22Rv1 (cell line): ENCODE data around the gene NEU2.

Source experiments
- H3K27ac ChIP-seq: fragments of 450-650 bp; 2 replicates; pipeline ENCODE4 v1.5.1; 2017
- ZFX ChIP-seq: fragments of 450-650 bp; IDR thresholded peaks from 2 replicates; pipeline ENCODE4 v1.6.1; 2017; ENCODE audit warnings: antibody characterized with exemption, borderline replicate concordance
- TF ChIP-seq, protein P1 (sequence below): fragments of 450-650 bp; IDR thresholded peaks from 2 replicates; pipeline ENCODE4 v1.5.1; 2017; ENCODE audit warnings: mild to moderate bottlenecking

The NEU2 gene

DNA sequence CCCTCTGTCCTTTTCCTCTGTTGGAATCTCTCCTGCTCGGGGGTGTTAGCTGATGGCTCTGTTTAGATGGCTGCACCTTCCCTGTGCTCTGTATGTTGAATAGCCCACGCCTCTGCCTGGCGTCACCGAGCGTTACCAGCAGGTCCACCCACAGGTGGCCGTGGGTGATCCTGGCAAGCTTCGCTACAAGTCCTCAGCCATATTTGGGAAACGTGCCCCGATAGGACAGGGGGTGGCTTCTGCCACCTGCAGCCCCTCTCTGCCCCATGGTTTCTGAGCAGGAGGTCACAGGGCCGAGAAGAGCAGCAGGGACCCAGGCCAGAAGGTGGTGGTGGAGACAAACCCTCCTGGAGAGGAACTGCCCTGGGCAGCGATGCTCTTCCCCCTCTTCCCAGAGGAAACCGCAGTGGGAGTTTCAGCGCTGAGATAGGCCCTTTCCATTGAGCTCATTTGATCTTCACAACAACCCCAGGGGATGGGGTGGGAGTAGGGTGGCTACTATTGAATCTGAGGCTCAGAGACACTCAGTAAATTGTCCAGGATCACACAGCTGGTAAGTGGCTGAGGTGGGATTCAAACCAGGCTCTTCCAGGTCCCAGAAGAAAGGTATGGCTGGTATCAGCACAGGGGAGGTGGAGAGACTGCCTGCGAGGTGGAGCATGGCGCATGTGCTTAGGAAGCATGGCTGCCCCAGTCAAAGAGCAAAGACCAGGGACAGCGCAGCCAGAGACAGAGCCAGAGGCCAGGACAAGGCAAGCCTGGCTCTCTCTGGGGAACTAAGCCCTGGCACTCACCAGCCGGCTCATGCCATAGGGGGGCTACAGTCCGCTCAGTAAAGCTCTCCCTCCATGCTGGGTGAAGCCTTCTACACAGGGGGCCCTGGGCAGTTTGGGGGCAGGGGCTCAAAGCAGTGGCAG is 34.5 kb upstream of the NEU2 start:
- no peak overlapping the region for H3K27ac ChIP-seq
- TF ChIP-seq, protein P1, sequence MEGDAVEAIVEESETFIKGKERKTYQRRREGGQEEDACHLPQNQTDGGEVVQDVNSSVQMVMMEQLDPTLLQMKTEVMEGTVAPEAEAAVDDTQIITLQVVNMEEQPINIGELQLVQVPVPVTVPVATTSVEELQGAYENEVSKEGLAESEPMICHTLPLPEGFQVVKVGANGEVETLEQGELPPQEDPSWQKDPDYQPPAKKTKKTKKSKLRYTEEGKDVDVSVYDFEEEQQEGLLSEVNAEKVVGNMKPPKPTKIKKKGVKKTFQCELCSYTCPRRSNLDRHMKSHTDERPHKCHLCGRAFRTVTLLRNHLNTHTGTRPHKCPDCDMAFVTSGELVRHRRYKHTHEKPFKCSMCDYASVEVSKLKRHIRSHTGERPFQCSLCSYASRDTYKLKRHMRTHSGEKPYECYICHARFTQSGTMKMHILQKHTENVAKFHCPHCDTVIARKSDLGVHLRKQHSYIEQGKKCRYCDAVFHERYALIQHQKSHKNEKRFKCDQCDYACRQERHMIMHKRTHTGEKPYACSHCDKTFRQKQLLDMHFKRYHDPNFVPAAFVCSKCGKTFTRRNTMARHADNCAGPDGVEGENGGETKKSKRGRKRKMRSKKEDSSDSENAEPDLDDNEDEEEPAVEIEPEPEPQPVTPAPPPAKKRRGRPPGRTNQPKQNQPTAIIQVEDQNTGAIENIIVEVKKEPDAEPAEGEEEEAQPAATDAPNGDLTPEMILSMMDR = no peak
- no peak for TF ChIP-seq ZFX

DNA sequence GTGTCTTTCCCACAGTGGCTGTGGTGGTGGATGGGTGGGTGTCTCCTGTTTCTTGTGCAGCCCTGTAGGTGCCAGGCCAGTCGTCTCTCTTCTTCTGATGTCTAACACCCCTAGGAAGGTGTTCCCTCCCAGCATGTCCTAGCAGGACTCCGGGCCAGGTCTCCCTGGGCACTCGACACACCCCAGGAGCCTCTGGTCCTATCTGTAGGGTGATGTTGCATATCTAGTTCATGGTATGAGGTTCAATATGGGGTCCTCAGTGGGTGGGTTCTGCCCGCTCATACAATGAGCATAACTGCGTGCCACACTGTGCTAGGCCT is 33.8 kb upstream of the NEU2 start:
- H3K27ac ChIP-seq = no peak overlapping the region
- TF ChIP-seq, protein P1 = no peak
- TF ChIP-seq ZFX = no peak

DNA sequence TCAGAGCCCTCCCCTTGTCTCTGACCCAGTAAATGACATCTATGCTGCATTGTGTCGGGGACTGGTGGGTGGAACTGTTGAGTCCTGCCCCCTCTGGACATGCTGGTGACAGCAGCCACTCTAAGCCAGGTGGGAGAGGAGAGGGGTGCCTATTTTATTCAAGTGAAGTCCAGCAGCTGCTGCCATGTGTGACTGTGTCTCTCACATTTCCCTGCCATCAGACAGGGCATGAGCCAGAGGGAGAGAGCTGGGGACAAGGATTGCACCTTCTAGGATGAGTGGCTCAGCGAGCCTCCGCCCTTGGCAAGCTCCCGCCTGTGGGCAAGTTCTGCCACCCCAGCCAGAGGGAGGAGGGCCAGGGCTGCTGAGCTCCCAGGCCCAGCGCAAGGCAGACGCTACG is 33.1 kb upstream of the NEU2 start:
- no peak overlapping the region for H3K27ac ChIP-seq
- TF ChIP-seq, protein P1 = no peak
- TF ChIP-seq ZFX = no peak

DNA sequence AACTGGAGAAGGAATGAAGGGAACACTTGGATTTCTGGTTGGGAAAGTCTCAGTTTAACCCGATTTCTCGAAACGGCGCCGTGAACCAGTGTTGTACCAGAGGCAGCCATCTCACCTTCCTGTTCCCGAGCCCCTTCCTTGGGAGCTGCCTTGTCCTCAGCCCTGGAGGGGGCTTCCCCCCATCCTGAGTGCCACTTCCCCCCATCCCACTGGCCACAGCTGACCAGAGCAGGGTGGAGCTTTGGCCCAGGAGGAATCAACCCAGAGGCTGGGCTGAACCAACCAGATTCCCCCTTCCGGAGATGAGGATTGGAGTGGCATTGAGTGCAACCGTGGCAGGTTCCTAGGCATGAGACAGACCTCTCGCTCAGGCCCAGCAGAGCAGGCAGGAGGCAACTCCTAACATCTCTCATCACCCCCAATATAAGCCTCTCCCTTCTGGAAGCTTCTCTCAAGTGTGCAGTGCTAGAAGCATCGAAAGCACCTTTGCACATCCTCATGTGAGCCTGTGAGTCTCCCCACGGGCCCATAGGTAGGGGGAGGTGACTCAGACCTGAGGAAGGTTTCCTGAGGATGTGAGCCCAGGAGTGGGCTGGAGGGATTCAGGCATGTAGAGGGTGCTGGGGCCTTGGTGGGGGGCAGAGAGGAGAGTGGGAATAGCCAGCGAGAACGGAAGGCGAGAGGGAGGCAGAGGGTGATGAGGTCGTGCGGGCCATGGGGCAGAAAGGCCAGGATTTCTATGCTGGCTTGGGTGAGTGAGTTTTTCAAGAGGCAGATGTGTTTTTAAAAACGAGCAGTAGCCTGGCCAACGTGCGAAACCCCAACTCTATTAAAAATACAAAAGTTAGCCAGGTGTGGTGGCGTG is 31.4 kb upstream of the NEU2 start:
- TF ChIP-seq ZFX = no peak
- TF ChIP-seq, protein P1 = no peak
- no peak overlapping the region for H3K27ac ChIP-seq

DNA sequence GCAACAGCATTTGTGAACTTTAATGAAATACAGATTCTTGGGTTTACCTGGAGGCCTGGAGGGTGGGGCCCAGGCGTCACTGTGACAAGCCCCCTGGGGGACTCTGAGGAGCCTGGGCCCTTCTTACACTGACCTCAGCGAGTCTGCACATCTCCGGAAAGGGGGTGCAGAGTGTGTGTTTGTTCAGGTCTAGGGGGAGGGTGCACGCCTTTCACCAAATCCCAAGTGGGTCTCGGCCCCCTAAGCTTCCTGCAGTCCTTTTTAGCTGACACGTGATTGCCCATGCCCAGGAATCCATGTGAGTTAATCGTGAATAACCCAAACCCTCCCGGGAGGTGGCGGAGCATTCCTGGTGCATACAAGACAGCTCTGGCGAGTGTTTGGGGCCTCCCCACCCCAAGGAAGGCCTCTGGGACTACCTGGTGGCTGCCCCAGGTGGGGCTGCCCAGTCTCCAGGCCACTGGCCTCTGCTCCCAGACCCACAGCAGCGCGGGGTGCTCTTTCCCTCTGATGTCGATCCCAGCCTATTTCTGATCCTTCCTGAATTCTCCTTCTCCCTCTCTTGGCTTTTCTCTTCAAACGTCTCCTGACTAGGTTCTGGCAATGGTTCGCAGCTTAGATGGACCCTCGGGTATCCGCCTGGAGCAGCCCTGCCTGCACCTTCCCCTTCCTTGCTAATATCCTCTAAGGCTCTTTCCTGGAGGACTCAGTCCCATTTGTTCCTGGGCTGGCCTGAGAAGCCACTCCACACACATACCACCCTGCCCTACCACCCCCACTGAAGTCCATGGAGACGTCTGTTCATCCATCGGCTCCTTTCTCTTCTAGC is 29.4 kb upstream of the NEU2 start:
- TF ChIP-seq, protein P1 = no peak
- TF ChIP-seq ZFX = no peak
- H3K27ac ChIP-seq = no peak overlapping the region

- TF ChIP-seq, protein P1 = no peak
- TF ChIP-seq ZFX = no peak
- H3K27ac ChIP-seq = no peak overlapping the region
These were observed 28.6 kb upstream of the NEU2 start for GRCh38 chr2:233003658-233004555.
